ENCODE results near the gene LY9.
A peak's percentile ranks its signal among the peaks of the same experiment; 100 is the strongest.
"Not testable (repeated sequence)": the region's sequence is repeated elsewhere in the genome, so short reads cannot be mapped to it uniquely, and the experiment has no call there.

LY9 gene

GRCh38 chr1:160774886-160775719 lies 20.9 kb upstream of the LY9 start:
- DNase-seq, result no peak

GRCh38 chr1:160776178-160776577 lies 19.8 kb upstream of the LY9 start:
- no peak for DNase-seq

GRCh38 chr1:160777486-160778089 lies 18.4 kb upstream of the LY9 start:
- DNase-seq, result peak; percentile 35

GRCh38 chr1:160778976-160779375 lies 17.0 kb upstream of the LY9 start:
- DNase-seq, result no peak

- no peak for DNase-seq
These were observed 16.2 kb upstream of the LY9 start for GRCh38 chr1:160779626-160780397.

- DNase-seq, result no peak
These were observed 15.6 kb upstream of the LY9 start for GRCh38 chr1:160780398-160780755.

- DNase-seq, result peak; percentile 73
These were observed 14.7 kb upstream of the LY9 start for GRCh38 chr1:160781186-160781766.

GRCh38 chr1:160781914-160782689 lies 13.9 kb upstream of the LY9 start:
- DNase-seq, result no peak

GRCh38 chr1:160782988-160783765 lies 12.8 kb upstream of the LY9 start:
- DNase-seq, result not testable (repeated sequence)

GRCh38 chr1:160789051-160789701 lies 6.8 kb upstream of the LY9 start:
- DNase-seq, result no peak

- DNase-seq, result no peak
These were observed 6.0 kb upstream of the LY9 start for GRCh38 chr1:160789702-160790611.

GRCh38 chr1:160794376-160794775 lies 1.6 kb upstream of the LY9 start:
- DNase-seq, result no peak

GRCh38 chr1:160797271-160797709 lies 1.3 kb downstream of the LY9 start:
- no peak for DNase-seq

GRCh38 chr1:160797861-160798273 lies 1.9 kb downstream of the LY9 start:
- no peak for DNase-seq

GRCh38 chr1:160798439-160798838 lies 2.5 kb downstream of the LY9 start:
- no peak for DNase-seq

GRCh38 chr1:160799641-160800040 lies 3.7 kb downstream of the LY9 start:
- DNase-seq, result no peak

- DNase-seq, result no peak
These were observed 4.2 kb downstream of the LY9 start for GRCh38 chr1:160800142-160800541.

- DNase-seq, result no peak
These were observed 4.9 kb downstream of the LY9 start for GRCh38 chr1:160800645-160801408.

Measured in NCI-H1048 (cell line).